Caco-2 (cell line): ENCODE data around the gene AGPAT3. TPM values are rescaled to one million over a fixed set of nuclear protein-coding genes. Genes with fewer than 3 reads are reported as not detected.

Source experiments
- BruUV-seq: library from RNA; stranded (reverse); fragments of 400-500 nt; replicated peaks from 2 replicates; lab custom pipeline; 2021; lab: Mats Ljungman, UMichigan
- CTCF ChIA-PET: fragments of 300-600 bp; sonication (Branson Sonifier 250); formaldehyde crosslinking; loops from one replicate; lab custom pipeline; 2022; ENCODE audit warnings: antibody characterized with exemption; lab: Charles Lee
- POLR2A ChIA-PET: fragments of 300-600 bp; sonication (Branson Sonifier 250); formaldehyde crosslinking; loops from one replicate; lab custom pipeline; 2022; ENCODE audit warnings: antibody characterized with exemption; lab: Charles Lee
- DNase-seq, 2 experiments: peaks; one replicate each; pipeline versions ENCODE4 v3.0.0 to v3.0.0-alpha.2; 2020 to 2022
- H3K27me3 ChIP-seq: replicated peaks from 2 replicates; pipeline ENCODE4 v1.6.0; 2011; ENCODE audit warnings: low read length; ENCODE audit not compliant: control insufficient read depth, insufficient read depth
- H3K36me3 ChIP-seq: 2 replicates; pipeline ENCODE4 v1.5.1; 2011; ENCODE audit warnings: low read length; ENCODE audit not compliant: control insufficient read depth, insufficient read depth
- H3K4me1 ChIP-seq: fragments of 250-450 bp; sonication (Bioruptor Pico); 2 replicates; pipeline ENCODE4 v1.5.1; 2020; ENCODE audit warnings: mild to moderate bottlenecking
- H3K4me3 ChIP-seq: 2 replicates; pipeline ENCODE4 v1.5.1; 2011; ENCODE audit warnings: low read depth, mild to moderate bottlenecking, control low read depth, low read length
- H3K9me3 ChIP-seq: fragments of 250-450 bp; sonication (Bioruptor Pico); 2 replicates; pipeline ENCODE4 v1.5.1; 2020; ENCODE audit warnings: mild to moderate bottlenecking, moderate library complexity
- H3K27ac Mint-ChIP-seq: one replicate; pipeline ENCODE4 v1.8.0; 2022; ENCODE audit warnings: mixed read lengths; ENCODE audit not compliant: unreplicated experiment
- H3K27me3 Mint-ChIP-seq: one replicate; pipeline ENCODE4 v1.8.0; 2022; ENCODE audit warnings: mixed read lengths; ENCODE audit not compliant: insufficient read depth, unreplicated experiment
- H3K36me3 Mint-ChIP-seq: one replicate; pipeline ENCODE4 v1.8.0; 2022; ENCODE audit warnings: mild to moderate bottlenecking, mixed read lengths; ENCODE audit not compliant: insufficient read depth, unreplicated experiment
- H3K4me1 Mint-ChIP-seq: one replicate; pipeline ENCODE4 v1.8.0; 2022; ENCODE audit warnings: low read depth, mixed read lengths; ENCODE audit not compliant: unreplicated experiment
- H3K4me3 Mint-ChIP-seq: one replicate; pipeline ENCODE4 v1.8.0; 2022; ENCODE audit warnings: mild to moderate bottlenecking, moderate library complexity, mixed read lengths; ENCODE audit not compliant: unreplicated experiment
- H3K9me3 Mint-ChIP-seq: one replicate; pipeline ENCODE4 v1.8.0; 2022; ENCODE audit warnings: mixed read lengths; ENCODE audit not compliant: unreplicated experiment
- intact Hi-C: fragments of 100-400 bp; cut with micrococcal nuclease; formaldehyde crosslinking; loops from one replicate; pipeline ENCODE4 v1.10.0; 2022; ENCODE audit not compliant: unreplicated experiment
- total RNA-seq: library from RNA; stranded (reverse); gene quantifications from 2 replicates; pipeline ENCODE4 v1.2.3, GENCODE V29; 2022
- TF ChIP-seq, protein P1 (sequence below), 2 experiments: fragments of 200-600 bp in 1 of 2; IDR thresholded peaks; 1 replicate in 1 of 2; 2 replicates in 1 of 2; pipeline versions ENCODE4 v1.5.1 to v1.8.0; 2011 to 2022; ENCODE audit warnings: antibody characterized with exemption in 1 of 2, control low read depth in 1 of 2, inconsistent platforms in 1 of 2, low read depth in 1 of 2, low read length in 1 of 2, mild to moderate bottlenecking in 1 of 2, moderate library complexity in 1 of 2; ENCODE audit not compliant: insufficient read depth in 1 of 2, severe bottlenecking in 1 of 2, unreplicated experiment in 1 of 2

The AGPAT3 gene
- total RNA-seq, 1 experiment from 2014 or later: 61.8 TPM

GRCh38 chr21:43884861-43885417 lies 19.9 kb downstream of the AGPAT3 start:
- no peak overlapping the region for H3K4me3 ChIP-seq
- BruUV-seq: no TSS peak
- POLR2A ChIA-PET: no interaction called here
- Mint-ChIP-seq H3K36me3 (peaks cover 26% of the 10 kb centered on the region), H3K9me3 (no peaks in the 10 kb centered on the region), H3K4me1 (peaks cover 7% of the 10 kb centered on the region), H3K27me3 (no peaks in the 10 kb centered on the region), H3K27ac (peak overlapping the region; percentile 94), H3K4me3 (peak overlapping the region; percentile 48)
- peaks cover 20% of the 10 kb centered on the region for H3K4me1 ChIP-seq
- intact Hi-C loops: no loop called here
- 0 out of 2 replicates have a peak, but pooled peaks cover 3% of the 10 kb centered on the region for H3K9me3 ChIP-seq
- DNase-seq: no peak
- no peaks in the 10 kb centered on the region for H3K27me3 ChIP-seq
- H3K36me3 ChIP-seq: no peaks in the 10 kb centered on the region; the same call in 1 of the 2 replicates
- CTCF ChIA-PET: interaction anchor here (0.7 kb wide), 2 partner anchors 40 to 92 kb away, joined by 3 to 4 read pairs; no protein-coding TSS in a partner anchor
- TF ChIP-seq, protein P1, sequence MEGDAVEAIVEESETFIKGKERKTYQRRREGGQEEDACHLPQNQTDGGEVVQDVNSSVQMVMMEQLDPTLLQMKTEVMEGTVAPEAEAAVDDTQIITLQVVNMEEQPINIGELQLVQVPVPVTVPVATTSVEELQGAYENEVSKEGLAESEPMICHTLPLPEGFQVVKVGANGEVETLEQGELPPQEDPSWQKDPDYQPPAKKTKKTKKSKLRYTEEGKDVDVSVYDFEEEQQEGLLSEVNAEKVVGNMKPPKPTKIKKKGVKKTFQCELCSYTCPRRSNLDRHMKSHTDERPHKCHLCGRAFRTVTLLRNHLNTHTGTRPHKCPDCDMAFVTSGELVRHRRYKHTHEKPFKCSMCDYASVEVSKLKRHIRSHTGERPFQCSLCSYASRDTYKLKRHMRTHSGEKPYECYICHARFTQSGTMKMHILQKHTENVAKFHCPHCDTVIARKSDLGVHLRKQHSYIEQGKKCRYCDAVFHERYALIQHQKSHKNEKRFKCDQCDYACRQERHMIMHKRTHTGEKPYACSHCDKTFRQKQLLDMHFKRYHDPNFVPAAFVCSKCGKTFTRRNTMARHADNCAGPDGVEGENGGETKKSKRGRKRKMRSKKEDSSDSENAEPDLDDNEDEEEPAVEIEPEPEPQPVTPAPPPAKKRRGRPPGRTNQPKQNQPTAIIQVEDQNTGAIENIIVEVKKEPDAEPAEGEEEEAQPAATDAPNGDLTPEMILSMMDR (IDR thresholded peaks at IDR 0.05; ENCODE audit: insufficient read depth in 1 of 2, low read depth in 1 of 2, low read length in 1 of 2, severe bottlenecking in 1 of 2, unreplicated experiment in 1 of 2): no peak

DNA sequence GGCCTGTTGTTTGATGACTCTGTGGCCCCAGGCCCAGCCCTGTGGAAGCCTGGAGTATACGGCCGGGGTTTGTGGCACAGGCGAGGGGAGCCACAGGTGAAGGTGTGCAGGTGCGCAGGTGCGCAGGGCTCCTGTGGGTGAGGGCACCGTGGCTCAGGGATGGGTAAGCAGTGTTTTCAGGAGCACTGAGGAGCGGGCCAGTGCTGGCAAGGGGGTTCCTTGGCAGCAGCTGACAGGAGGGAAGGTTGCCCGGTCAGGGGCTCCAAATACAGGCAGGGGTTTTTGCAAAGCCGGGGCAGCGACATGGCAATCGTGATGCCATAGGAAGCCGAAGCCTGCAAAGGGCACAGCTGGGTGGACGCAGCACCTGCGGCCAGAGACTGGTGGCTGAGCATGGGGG lies 20.7 kb downstream of the AGPAT3 start:
- ChIA-PET POLR2A (no interaction called here), CTCF (interaction anchor here (0.7 kb wide), 1 partner anchor 39 kb away, joined by 3 read pairs; no protein-coding TSS in a partner anchor)
- Histone ChIP-seq H3K27me3 (no peaks in the 10 kb centered on the region), H3K4me1 (peaks cover 20% of the 10 kb centered on the region), H3K36me3 (no peaks in the 10 kb centered on the region; the same call in 1 of the 2 replicates), H3K4me3 (no peak overlapping the region), H3K9me3 (0 out of 2 replicates have a peak, but pooled peaks cover 3% of the 10 kb centered on the region)
- DNase-seq: no peak
- no peak overlapping the region for H3K27ac Mint-ChIP-seq
- BruUV-seq: no TSS peak
- H3K36me3 Mint-ChIP-seq: peaks cover 27% of the 10 kb centered on the region
- no peaks in the 10 kb centered on the region for H3K9me3 Mint-ChIP-seq
- TF ChIP-seq, protein P1 (IDR thresholded peaks at IDR 0.05; ENCODE audit: insufficient read depth in 1 of 2, low read depth in 1 of 2, low read length in 1 of 2, severe bottlenecking in 1 of 2, unreplicated experiment in 1 of 2): no peak
- no peak overlapping the region for H3K4me3 Mint-ChIP-seq
- intact Hi-C loops: no loop called here
- peaks cover 4% of the 10 kb centered on the region for H3K4me1 Mint-ChIP-seq
- H3K27me3 Mint-ChIP-seq: no peaks in the 10 kb centered on the region

GRCh38 chr21:43886565-43886964 lies 21.5 kb downstream of the AGPAT3 start:
- ChIA-PET POLR2A (no interaction called here), CTCF (no interaction called here)
- TF ChIP-seq, protein P1 (IDR thresholded peaks at IDR 0.05; ENCODE audit: insufficient read depth in 1 of 2, low read depth in 1 of 2, low read length in 1 of 2, severe bottlenecking in 1 of 2, unreplicated experiment in 1 of 2): no peak
- H3K9me3 ChIP-seq: 0 out of 2 replicates have a peak, but pooled peaks cover 3% of the 10 kb centered on the region
- no peak for DNase-seq
- H3K4me1 ChIP-seq: peaks cover 20% of the 10 kb centered on the region
- H3K27ac Mint-ChIP-seq: peak overlapping the region; percentile 36
- no peaks in the 10 kb centered on the region for H3K9me3 Mint-ChIP-seq
- BruUV-seq: no TSS peak
- no peaks in the 10 kb centered on the region for H3K4me1 Mint-ChIP-seq
- H3K36me3 Mint-ChIP-seq: peaks cover 24% of the 10 kb centered on the region
- H3K27me3 Mint-ChIP-seq: no peaks in the 10 kb centered on the region
- H3K4me3 ChIP-seq: no peak overlapping the region
- H3K36me3 ChIP-seq: no peaks in the 10 kb centered on the region; the same call in 1 of the 2 replicates
- intact Hi-C loops: no loop called here
- H3K27me3 ChIP-seq: no peaks in the 10 kb centered on the region
- H3K4me3 Mint-ChIP-seq: no peak overlapping the region
